MM.1S (cell line): Measurements from ENCODE around the gene ATG101.

Experiments used
- CTCF ChIP-seq: fragments of 300-600 bp; sonication (generic); IDR thresholded peaks from 2 replicates; pipeline ENCODE4 v1.5.1; 2016; ENCODE audit warnings: antibody characterized with exemption, low read length, mixed read lengths
- EZH2 ChIP-seq: fragments of 300-600 bp; sonication (generic); optimal IDR thresholded peaks from 2 replicates; pipeline ENCODE3; 2017; ENCODE audit warnings: low read depth, mild to moderate bottlenecking, antibody characterized with exemption, low read length, mixed read lengths

- TF ChIP-seq CTCF, result no peak
- no peak for TF ChIP-seq EZH2
Observed at GRCh38 chr12:52050116-52050757, 19.5 kb upstream of the ATG101 start.
